Neural cell (in vitro differentiated cells): Measurements from ENCODE around the gene CENPE. TPM values are rescaled to one million over a fixed set of nuclear protein-coding genes. Genes with fewer than 3 reads are reported as not detected.

Experiments used
- H2AFZ ChIP-seq: fragments of 200-600, 300-800 bp; sonication (generic), shearing (Covaris generic); 2 replicates; pipeline ENCODE4 v1.6.0; 2014; ENCODE audit warnings: low read depth, mild to moderate bottlenecking, antibody characterized with exemption, low read length, moderate library complexity
- H3F3A ChIP-seq: fragments of 200-600 bp; shearing (Covaris generic); 2 replicates; pipeline ENCODE4 v1.6.1; 2016; ENCODE audit warnings: mild to moderate bottlenecking, moderate library complexity, mixed read lengths, antibody characterized with exemption, low read length; ENCODE audit not compliant: insufficient read depth, poor library complexity, severe bottlenecking
- H3K27ac ChIP-seq: fragments of 200-600, 300-800 bp; sonication (generic), shearing (Covaris generic); 2 replicates; pipeline ENCODE4 v1.5.1; 2014; ENCODE audit warnings: mild to moderate bottlenecking, low read length, moderate library complexity
- H3K27me3 ChIP-seq: fragments of 300-800, 200-600 bp; sonication (generic), shearing (Covaris generic); 2 replicates; pipeline ENCODE4 v1.6.0; 2014; ENCODE audit warnings: mild to moderate bottlenecking, low read depth, low read length, moderate library complexity; ENCODE audit not compliant: insufficient read depth
- H3K36me3 ChIP-seq: fragments of 300-800, 200-600 bp; sonication (generic), shearing (Covaris generic); 2 replicates; pipeline ENCODE4 v1.5.1; 2014; ENCODE audit warnings: mild to moderate bottlenecking, antibody characterized with exemption, low read length, moderate library complexity; ENCODE audit not compliant: insufficient read depth
- H3K4me2 ChIP-seq: fragments of 300-800, 200-600 bp; sonication (generic), shearing (Covaris generic); 2 replicates; pipeline ENCODE4 v1.6.0; 2014; ENCODE audit warnings: mild to moderate bottlenecking, low read length
- H3K4me3 ChIP-seq: fragments of 300-800, 200-600 bp; sonication (generic), shearing (Covaris generic); 2 replicates; pipeline ENCODE4 v1.5.1; 2014; ENCODE audit warnings: mild to moderate bottlenecking, low read length, moderate library complexity
- H3K79me2 ChIP-seq: fragments of 200-600 bp; shearing (Covaris generic); replicated peaks from 2 replicates; pipeline ENCODE4 v1.6.0; 2014; ENCODE audit warnings: mild to moderate bottlenecking, low read length, moderate library complexity; ENCODE audit not compliant: insufficient read depth
- H3K9ac ChIP-seq: fragments of 300-800, 200-600 bp; sonication (generic), shearing (Covaris generic); 2 replicates; pipeline ENCODE4 v1.6.1; 2016; ENCODE audit warnings: mild to moderate bottlenecking, low read length, mixed read lengths
- H3K9me2 ChIP-seq: fragments of 200-600 bp; shearing (Covaris generic); 2 replicates; pipeline ENCODE4 v1.6.1; 2016; ENCODE audit warnings: mild to moderate bottlenecking, low read length, mixed read lengths; ENCODE audit not compliant: insufficient read depth
- H3K9me3 ChIP-seq: fragments of 200-600, 300-800 bp; sonication (generic), shearing (Covaris generic); 2 replicates; pipeline ENCODE4 v1.6.1; 2016; ENCODE audit warnings: mild to moderate bottlenecking, mixed run types, low read length, moderate library complexity, mixed read lengths
- H4K20me1 ChIP-seq: fragments of 200-600 bp; shearing (Covaris generic); 2 replicates; pipeline ENCODE4 v1.6.1; 2016; ENCODE audit warnings: mild to moderate bottlenecking, mixed run types; ENCODE audit not compliant: insufficient read depth
- EP300 ChIP-seq: fragments of 450-650 bp; conservative IDR thresholded peaks from 2 replicates; pipeline ENCODE4 v1.6.1; 2014; ENCODE audit warnings: antibody characterized with exemption, mild to moderate bottlenecking, moderate library complexity; ENCODE audit not compliant: poor library complexity, severe bottlenecking
- EZH2 ChIP-seq: fragments of 200-600, 300-800 bp; shearing (Covaris generic), sonication (generic); IDR thresholded peaks from 2 replicates; pipeline ENCODE4 v1.6.1; 2014; ENCODE audit warnings: antibody characterized with exemption, low read length, borderline replicate concordance, mild to moderate bottlenecking; ENCODE audit not compliant: insufficient read depth, poor library complexity, severe bottlenecking
- MXI1 ChIP-seq: fragments of 450-650 bp; conservative IDR thresholded peaks from 2 replicates; pipeline ENCODE4 v1.6.1; 2014; ENCODE audit warnings: antibody characterized with exemption, mild to moderate bottlenecking; ENCODE audit not compliant: poor library complexity, severe bottlenecking
- POLR2AphosphoS5 ChIP-seq: IDR thresholded peaks from 2 replicates; pipeline ENCODE4 v1.6.1; 2012
- RAD21 ChIP-seq: fragments of 450-650 bp; conservative IDR thresholded peaks from 2 replicates; pipeline ENCODE4 v1.6.1; 2014; ENCODE audit warnings: antibody characterized with exemption, mild to moderate bottlenecking, moderate library complexity
- SMC3 ChIP-seq: fragments of 450-650 bp; conservative IDR thresholded peaks from 2 replicates; pipeline ENCODE4 v1.6.1; 2014; ENCODE audit warnings: antibody characterized with exemption, mild to moderate bottlenecking, moderate library complexity; ENCODE audit not compliant: poor library complexity
- TAF1 ChIP-seq: IDR thresholded peaks from 2 replicates; pipeline ENCODE4 v1.6.1; 2012; ENCODE audit warnings: low read depth
- polyA plus RNA-seq: library from polyadenylated mRNA; depleted of rRNA; stranded (reverse); fragments of >200 nt; gene quantifications from 2 replicates; pipeline ENCODE4 v1.2.3, GENCODE V29; 2014
- TF ChIP-seq, protein P1 (sequence below): IDR thresholded peaks from 2 replicates; pipeline ENCODE4 v1.6.1; 2012; ENCODE audit warnings: borderline replicate concordance
- TF ChIP-seq, protein P2 (sequence below): fragments of 450-650 bp; IDR thresholded peaks from 2 replicates; pipeline ENCODE4 v1.5.1; 2014; ENCODE audit warnings: antibody characterized with exemption, mild to moderate bottlenecking, moderate library complexity; ENCODE audit not compliant: poor library complexity, severe bottlenecking

Gene CENPE
- polyA plus RNA-seq, 1 donor from 2014 or later = 1.8 TPM

DNA sequence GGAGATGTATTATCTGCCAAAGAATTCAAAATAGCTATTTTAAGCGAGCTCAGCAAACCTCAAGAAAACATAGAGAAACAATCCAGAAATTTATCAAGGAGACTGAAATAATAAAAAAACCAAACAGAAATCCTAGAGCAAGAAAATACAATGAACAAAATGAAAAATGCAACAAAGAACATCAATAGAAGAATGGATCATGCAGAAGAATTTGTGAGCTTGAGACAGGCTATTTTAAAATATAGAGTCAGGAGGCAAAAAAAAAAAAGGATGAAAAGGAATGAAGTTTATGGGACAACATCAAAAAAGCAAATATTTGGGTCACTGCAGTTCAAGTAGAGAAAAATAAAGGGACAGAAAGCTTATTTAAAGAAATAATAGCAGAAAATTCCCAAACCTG, 29.1 kb downstream of the CENPE start:
- H3K9me2 ChIP-seq = no peaks in the 10 kb centered on the region
- H3K9ac ChIP-seq = no peak overlapping the region
- H3K36me3 ChIP-seq = no peaks in the 10 kb centered on the region
- no peaks in the 10 kb centered on the region for H3K27me3 ChIP-seq
- H3K4me2 ChIP-seq = no peak overlapping the region
- H2AFZ ChIP-seq = no peak overlapping the region
- H3K27ac ChIP-seq = no peak overlapping the region
- H3K4me3 ChIP-seq = no peak overlapping the region
- TF ChIP-seq RAD21 (no peak), EZH2 (no peak), MXI1 (no peak), TAF1 (no peak), SMC3 (no peak)
- TF ChIP-seq, protein P1, sequence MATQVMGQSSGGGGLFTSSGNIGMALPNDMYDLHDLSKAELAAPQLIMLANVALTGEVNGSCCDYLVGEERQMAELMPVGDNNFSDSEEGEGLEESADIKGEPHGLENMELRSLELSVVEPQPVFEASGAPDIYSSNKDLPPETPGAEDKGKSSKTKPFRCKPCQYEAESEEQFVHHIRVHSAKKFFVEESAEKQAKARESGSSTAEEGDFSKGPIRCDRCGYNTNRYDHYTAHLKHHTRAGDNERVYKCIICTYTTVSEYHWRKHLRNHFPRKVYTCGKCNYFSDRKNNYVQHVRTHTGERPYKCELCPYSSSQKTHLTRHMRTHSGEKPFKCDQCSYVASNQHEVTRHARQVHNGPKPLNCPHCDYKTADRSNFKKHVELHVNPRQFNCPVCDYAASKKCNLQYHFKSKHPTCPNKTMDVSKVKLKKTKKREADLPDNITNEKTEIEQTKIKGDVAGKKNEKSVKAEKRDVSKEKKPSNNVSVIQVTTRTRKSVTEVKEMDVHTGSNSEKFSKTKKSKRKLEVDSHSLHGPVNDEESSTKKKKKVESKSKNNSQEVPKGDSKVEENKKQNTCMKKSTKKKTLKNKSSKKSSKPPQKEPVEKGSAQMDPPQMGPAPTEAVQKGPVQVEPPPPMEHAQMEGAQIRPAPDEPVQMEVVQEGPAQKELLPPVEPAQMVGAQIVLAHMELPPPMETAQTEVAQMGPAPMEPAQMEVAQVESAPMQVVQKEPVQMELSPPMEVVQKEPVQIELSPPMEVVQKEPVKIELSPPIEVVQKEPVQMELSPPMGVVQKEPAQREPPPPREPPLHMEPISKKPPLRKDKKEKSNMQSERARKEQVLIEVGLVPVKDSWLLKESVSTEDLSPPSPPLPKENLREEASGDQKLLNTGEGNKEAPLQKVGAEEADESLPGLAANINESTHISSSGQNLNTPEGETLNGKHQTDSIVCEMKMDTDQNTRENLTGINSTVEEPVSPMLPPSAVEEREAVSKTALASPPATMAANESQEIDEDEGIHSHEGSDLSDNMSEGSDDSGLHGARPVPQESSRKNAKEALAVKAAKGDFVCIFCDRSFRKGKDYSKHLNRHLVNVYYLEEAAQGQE = no peak
- H4K20me1 ChIP-seq = no peaks in the 10 kb centered on the region
- H3F3A ChIP-seq = no peaks in the 10 kb centered on the region
- no peaks in the 10 kb centered on the region for H3K9me3 ChIP-seq
- no peaks in the 10 kb centered on the region for H3K79me2 ChIP-seq

DNA sequence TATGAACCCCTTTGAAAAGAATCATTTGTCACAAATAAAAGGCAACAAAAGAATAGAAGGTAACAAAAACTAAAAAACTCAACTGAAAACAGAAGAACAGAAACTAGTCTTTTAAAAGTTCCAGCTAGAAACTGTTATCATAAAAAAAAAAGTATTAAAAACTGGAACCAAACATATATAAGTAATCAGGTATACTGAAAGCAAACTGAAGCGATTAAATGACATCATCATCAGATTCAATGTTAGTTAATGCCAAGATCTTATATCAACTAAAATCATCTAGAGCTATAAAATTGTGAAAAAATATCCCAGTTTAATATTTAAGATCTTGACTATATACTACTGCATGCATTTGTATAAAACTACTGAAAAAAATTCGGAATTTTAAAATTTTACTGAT, 36.0 kb downstream of the CENPE start:
- H3K4me2 ChIP-seq = no peak overlapping the region
- H2AFZ ChIP-seq = no peak overlapping the region
- H3K27me3 ChIP-seq = no peaks in the 10 kb centered on the region
- no peak overlapping the region for H3K4me3 ChIP-seq
- H3K79me2 ChIP-seq = no peaks in the 10 kb centered on the region
- H3K27ac ChIP-seq = no peak overlapping the region
- TF ChIP-seq EP300 (no peak), EZH2 (no peak), MXI1 (no peak), TAF1 (no peak), SMC3 (no peak), POLR2AphosphoS5 (no peak), RAD21 (no peak)
- TF ChIP-seq, protein P1 = no peak
- TF ChIP-seq, protein P2, sequence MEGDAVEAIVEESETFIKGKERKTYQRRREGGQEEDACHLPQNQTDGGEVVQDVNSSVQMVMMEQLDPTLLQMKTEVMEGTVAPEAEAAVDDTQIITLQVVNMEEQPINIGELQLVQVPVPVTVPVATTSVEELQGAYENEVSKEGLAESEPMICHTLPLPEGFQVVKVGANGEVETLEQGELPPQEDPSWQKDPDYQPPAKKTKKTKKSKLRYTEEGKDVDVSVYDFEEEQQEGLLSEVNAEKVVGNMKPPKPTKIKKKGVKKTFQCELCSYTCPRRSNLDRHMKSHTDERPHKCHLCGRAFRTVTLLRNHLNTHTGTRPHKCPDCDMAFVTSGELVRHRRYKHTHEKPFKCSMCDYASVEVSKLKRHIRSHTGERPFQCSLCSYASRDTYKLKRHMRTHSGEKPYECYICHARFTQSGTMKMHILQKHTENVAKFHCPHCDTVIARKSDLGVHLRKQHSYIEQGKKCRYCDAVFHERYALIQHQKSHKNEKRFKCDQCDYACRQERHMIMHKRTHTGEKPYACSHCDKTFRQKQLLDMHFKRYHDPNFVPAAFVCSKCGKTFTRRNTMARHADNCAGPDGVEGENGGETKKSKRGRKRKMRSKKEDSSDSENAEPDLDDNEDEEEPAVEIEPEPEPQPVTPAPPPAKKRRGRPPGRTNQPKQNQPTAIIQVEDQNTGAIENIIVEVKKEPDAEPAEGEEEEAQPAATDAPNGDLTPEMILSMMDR = no peak
- no peaks in the 10 kb centered on the region for H3K9me3 ChIP-seq
- H4K20me1 ChIP-seq = no peaks in the 10 kb centered on the region
- H3K9ac ChIP-seq = no peak overlapping the region
- H3K36me3 ChIP-seq = no peaks in the 10 kb centered on the region
- H3F3A ChIP-seq = no peaks in the 10 kb centered on the region
- no peaks in the 10 kb centered on the region for H3K9me2 ChIP-seq
